ENCODE results near the gene ECHS1.

ECHS1 gene

DNA sequence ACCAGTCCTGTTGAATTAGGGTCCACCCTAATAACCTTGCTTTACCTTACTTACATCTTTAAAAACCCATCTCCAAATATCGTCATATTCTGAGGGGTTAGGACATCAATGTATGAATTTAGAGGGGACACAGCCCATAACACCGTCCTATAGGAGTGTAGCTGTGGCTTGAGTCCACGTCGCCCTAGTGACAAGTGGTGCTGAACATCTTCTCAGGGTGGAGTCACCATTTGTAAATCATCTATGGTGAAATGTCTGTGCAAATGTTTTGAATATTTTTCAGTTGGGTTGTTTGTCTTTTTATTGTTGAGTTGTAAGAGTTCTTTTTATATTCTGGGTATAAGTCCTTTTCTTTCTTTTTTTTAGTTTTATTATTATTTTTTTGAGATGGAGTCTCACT is 31.2 kb downstream of the ECHS1 start:
- DNase-seq (ENCODE audit: low spot score), result no peak

DNA sequence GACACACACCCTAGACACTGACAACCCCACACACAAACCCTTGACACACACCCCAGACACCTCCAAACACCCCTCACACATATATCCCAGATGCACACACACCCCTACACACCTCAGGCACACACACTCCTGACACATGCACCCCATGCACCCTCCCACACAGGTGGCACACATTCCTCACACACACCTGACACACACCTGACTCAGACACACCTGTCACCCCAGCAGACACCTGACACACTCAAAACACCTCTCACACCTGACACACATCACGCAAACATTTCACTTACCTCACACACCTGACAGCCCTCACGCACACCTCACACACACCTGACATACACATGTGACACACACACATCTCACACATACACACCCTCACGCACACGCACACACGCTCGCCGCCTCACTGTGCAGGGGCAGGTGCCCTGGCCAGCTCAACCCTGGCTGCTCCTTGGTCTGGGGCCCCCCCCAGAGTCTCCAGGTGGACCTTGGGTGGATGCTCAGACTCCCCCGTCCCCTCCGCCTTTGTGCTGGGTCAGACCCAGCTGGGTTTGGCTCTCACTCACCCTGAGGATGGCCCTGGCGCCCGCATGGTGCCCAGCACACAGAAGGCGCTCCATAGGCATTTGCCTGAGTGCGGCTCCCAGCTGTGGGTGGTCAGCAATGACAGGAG is 33.3 kb downstream of the ECHS1 start:
- DNase-seq (ENCODE audit: low spot score), result no peak

DNA sequence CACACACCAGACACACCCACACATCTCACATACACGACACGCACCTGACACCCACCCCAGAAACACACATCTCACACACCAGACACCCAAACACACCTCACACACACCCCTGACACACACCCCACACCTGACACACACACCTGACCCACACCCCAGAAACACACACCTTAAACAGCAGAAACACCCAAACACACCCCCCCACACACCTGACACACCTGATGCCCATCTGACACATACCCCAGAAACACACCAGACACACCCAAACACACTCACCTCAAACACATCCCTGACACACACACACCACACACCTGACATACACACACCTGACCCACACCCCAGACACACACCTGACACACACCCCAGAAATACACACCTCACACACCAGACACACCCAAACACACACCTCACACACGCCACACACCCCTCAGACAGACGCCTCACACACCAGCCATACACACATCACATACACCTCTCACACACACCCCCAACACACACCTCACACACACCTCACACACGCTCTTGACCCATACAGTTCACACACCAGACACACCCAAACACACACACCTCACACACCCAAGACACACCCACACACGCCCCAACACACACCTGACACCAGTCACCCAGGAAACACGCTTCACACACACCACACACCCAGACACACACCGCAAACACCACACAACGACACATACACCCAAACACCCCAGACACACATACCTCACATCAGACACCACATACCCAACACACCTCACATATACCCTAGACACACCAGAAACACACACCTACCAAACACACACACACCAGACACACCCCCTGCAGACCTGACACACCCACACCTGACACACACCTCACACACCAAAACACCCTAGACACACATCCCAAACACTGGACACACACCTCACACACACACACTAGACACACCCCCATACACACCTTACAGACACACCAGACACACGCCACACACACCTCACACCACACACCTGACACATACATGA is 34.8 kb downstream of the ECHS1 start:
- DNase-seq (ENCODE audit: low spot score), result no peak

DNA sequence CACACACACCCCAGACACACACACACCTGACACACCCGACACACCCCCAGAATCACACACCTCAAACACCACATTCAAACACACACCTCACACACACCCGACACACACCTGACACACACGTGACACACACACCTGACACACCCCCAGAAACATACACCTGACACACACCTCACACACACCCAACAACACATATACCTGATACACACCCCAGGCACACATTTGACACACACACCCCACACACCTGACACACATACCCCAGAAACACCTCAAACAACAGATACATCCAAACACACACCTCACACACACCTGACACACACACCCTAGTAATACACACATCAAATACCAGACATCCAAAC is 35.8 kb downstream of the ECHS1 start:
- DNase-seq (ENCODE audit: low spot score), result no peak

DNA sequence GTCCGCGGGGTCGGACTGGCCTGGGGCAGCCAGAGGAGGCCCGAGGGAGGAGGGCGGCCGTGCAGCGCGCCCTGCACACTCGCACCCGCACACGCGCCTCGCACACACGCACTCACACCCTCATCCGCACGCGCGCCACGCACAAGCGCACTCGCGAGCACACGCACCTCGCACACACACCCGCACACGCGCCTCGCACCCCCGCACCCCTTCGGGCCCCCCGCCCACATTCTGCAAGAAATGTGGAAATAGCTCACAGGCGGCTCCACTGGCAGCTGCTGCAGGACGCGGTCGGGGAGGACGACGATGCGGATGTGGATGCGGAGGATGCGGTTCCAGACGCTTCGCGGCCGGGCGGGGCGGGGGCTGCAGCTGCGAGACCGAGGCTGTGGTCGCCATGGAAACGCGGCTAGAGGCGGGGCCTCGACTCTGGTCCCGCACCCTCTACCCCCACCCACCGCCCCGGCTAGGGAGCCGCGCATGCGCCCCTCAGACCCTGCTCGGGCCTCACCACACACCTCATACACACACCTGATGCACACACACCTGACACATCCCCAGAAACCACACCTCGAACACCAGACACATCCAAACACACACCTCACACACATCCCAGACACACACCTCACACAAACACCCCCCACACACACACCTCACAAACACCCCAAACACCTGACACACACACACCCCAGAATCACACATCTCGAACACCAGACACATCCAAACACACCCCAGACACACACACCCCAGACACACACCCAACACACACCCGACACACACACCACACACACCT is 36.4 kb downstream of the ECHS1 start, which contains the start of gene CALY:
Gene CALY, minus strand, starts transcription at position 320 of the 793 bp plus-strand sequence. CDS start 7,907 bp downstream, outside the sequence.
- DNase-seq (ENCODE audit: low spot score), result no peak

DNA sequence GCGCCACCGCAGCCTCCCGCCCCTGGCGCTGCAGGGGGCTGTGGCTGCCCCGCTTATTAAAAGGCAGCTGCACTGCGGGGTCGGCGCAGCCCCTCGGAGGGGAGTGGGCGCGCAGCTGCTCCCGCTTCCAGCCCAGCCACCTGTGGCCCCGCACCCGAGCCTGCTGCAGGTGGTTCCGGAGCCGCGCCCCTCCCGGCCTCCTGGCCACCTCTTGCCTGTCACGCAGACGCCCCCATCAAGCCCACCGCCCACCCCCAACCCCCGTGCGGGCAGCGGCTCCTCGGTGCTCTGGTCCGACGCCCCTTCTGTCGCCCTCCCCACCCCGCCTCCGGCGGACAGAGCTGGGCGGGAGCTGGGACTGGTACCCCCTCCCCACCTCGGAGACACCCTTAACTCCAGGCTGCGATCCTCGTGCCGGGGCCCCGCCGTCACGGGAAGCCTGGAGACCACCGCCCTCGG is 37.0 kb downstream of the ECHS1 start:
- DNase-seq (ENCODE audit: low spot score), result no peak

DNA sequence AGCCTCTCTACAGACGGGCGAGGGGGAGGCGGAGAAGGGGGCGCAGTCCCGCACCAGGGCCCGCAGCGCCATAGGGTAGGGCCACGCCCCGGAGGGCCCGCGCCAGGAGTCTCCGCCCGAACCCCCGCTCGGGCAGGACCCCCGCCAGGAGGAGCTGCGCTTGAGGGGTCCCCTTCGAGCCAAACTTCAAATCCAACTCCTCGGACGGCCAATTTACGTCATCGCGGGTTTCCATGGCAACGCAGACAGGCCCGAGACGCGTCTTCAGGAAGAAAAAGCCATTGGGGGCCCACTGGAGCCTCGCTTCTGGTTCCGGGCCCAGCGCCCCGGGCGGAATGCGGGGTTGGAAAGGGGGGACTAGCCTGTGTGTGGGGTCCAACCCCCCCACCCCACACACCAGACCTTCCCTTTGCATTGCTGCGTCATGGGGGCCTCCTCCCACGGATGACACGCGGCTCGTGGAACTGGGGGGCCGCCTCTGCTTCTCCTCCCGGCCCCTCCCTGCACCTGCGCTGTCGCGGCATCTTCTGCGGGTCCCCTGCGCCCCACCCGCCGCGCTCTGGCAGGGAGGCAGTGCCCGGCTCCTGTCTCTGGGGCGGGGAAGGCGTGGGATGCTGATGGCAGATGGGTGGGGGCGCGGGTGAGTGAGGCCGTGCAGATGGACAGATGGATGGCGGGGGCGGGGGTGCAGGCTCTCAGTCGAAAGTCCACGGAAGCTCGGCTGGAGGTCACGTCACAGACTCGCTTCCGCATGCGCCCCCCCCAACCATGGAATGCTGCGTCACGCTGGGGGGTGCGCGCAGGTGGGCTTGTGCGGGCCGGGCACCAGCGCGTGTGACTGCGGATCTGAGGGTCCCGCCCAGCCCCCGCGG is 37.7 kb downstream of the ECHS1 start:
- DNase-seq (ENCODE audit: low spot score), result no peak

DNA sequence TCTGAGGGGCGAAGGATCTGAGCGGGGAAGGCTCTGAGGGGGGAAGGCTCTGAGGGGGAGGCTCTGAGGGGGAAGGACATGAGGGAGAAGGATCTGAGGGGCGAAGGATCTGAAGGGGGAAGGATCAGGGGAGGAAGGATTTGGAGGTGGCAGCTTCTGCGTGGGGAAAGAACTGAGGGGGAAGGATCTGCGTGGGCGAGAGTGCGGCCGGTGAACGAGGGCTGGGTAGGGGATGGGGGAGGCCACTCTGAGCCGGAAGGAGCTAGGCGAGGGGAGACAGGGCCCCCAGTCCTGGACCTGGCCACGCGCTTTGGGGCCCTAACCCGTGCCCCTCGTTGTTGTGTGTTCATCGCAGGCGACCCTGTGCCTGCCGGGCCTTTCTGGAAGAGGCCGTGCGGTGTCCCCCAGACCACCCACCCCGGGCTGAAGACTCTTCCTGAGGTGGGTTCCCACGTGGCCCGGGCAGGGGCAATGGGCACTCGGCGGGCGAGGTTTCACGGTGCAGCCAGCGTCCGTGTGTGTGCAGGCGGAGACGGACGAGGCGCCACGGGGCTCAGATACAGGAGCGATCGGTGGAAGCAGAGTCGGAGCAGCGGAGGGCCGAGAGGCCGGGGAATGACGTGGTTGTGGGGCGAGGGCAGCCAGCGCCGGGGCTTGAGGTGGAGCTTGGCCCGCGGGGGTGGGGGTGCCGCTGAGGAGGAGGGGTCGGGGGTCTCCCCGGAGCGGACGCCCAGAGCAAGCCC is 38.5 kb downstream of the ECHS1 start:
- DNase-seq (ENCODE audit: low spot score), result no peak

DNA sequence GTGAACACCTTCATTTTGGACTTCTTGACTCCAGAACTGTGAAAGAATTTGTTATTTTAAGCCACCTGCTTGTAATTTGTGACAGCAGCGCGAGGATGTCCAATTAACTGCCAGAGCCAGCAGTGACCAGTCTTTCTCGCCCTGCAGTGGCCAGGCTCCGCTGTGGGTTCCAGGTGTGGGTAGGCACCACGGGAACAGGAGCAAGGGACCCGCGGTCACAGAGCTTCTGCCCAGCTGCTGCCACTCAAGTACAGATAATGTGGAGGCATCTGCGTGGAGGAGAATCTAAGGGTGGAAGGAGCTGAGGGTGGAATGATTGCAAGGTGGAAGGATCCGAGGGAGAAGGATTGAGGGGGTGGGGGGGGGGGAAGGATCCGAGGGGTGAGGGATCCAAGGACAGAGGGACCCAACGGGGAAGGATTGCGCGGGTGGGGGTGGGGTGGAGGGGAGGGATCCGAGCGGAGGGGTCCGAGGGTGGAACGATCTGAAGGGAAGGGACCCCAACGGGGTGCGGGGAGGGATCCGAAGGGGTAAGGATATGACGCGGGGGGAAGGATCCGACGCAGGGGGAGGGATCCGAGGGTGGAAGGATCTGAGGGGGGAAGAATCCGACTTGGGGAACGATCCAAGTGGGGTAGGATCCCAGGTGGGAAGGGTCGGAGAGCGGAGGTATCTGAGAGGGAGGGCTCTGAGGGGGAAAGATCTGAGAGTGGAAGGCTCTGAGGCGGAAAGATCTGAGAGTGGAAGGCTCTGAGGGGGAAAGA is 40.0 kb downstream of the ECHS1 start:
- no peak for DNase-seq (ENCODE audit: low spot score)

DNA sequence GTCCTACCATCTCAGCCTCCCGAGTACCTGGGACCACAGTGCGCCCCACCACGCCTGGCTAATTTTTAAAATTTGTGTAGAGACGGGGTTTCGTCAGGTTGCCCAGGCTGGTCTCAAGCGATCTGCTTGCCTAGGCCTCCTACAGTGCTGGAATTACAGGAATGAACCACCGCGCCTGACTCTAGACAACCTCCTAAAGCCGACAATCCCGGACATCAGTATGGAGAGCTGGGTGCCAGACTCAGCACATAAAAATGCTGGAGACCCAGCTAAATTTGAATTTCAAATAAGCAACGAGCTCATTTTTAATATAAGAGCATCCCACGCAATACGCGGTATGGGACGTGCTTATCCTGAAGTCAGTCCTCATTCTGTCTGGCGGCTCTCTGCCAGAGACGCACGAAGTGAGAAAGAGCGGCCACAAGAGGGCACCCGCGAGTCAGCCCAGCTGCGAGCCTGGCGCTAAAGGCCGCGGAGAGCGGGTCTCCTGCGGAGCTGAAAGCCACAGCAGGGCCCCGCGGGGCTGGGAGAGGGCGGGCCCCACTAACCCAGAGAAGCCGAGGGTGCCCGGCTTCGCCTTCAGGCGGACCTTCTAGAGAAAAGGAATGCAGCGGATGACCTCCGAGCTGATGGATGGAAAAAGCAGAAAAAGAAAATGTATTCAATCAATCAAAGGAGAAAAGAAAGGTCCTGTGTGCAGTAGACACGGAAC is 43.5 kb downstream of the ECHS1 start:
- peak; percentile 80 for DNase-seq (ENCODE audit: low spot score)

DNA sequence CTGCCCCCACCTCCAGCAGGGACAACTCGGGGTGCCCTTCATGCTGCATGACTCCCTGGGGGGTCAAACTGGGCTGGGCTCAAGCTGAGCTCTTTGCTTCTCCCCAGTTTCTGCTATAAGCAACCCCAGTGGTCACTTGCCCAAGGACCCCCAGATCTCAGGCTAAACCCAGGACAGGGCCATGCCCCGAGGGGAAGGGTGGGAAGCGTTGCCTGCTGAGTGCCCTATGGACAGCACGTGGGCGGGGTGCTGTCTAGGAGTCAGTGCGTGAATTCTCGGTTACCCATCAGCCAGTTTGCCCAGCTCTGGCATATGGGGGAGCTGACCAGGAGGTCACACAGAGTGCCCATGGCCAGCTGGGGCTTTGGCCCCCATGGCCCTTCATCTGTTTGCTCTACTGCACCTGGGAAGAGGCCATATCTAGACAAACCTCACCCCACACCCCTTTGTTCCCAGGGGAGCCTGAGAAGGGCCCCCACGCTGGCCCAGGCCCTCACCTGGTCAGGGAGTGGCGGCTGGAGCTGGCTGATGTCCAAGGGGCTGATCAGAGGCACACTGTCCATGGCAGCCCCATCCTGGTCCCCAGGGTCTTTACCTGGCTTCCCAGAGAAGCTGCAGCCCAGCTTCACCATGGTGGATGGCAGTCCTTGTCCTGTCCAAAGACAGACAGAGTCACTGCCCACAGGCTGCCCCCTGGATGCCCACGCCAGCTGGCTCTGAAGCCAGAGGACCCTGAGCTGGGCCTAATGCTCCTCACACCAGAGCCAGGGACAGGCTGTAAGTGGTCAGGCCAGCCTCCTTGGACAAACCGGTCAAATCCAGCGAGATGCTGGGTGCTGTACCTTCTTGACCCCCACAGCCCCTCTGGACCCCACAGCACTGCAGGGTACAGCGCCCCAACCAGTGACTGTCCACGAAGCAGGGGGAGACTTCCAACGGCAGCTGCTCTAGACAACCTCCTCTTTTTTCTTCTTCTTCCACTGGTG is 44.5 kb downstream of the ECHS1 start:
- no peak for DNase-seq (ENCODE audit: low spot score)

DNA sequence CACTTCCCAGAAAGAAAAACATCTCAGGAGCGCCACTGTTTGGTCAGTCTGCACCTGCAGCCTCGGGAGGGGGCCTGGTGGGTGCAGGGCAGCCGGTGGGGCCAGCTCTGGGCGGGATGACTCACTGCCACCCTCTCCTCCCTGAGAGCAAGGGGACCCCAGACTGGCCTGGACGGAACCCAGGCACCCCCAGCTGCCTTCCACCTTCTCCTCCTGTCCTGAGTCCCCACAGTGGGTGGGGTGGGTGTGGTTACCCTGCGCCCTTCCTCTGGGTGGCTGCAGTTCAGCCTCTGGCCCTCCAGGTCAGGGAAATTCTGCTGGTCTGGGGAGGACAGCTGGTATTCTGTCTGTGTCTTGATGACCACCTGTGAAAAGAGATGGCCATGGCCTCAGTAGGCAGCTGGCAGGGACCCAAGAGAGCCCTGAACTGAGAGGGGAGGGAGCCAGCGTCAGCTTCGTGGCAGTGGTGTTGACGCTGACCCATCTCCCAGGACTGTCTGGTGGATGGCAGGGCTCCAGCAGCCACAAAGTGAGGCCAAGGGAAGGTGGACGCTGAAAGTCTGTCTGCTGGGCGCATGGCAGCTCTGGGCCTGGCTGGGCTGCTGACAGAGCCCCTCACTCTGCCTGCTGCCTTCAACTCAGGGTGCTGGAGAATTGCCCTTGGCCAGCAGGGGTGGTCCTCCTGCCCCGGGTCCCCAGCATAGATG is 45.4 kb downstream of the ECHS1 start:
- no peak for DNase-seq (ENCODE audit: low spot score)

DNA sequence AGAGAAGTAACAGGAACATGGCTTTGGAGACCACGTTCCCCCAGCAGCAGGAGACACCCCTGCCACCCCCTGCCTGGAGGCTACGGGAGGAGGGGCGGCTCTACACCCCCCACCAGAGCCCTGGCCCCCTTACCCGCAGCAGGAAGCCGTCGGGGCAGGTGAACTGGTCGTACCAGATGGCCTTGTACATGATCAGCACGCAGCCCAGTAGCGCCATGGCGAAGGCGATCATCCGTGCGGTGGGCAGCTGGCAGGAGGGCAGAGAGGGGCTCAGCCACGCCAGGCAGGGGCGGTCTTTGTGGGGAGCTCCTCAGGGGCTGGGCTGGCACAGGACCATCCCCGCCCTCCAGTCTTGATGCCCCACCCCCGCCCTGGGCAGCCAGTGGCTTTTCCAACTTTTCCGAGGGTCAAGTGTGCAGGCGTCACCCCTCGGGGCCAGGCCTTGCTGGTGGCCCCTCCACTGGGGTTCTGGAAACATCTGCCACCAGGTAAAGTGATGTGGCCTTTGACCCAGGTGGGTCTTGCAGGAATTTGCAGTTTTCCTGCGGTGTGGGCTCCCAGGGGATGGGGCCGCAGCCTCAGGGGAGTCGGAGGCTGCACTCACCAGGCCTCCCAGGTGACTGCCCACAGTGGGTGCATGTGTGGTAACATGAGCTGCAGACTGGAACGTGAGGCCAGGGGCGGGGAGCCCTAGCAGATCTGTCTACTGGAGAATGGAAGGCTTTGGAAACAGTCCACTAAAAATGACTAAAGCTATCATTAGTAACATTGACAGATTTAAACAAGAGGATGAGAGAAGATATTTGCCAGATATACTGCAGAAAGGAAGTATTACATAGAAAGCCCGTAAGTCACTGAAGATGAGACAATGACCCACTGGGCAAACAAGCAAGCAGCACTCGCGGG is 46.2 kb downstream of the ECHS1 start:
- no peak for DNase-seq (ENCODE audit: low spot score)

DNA sequence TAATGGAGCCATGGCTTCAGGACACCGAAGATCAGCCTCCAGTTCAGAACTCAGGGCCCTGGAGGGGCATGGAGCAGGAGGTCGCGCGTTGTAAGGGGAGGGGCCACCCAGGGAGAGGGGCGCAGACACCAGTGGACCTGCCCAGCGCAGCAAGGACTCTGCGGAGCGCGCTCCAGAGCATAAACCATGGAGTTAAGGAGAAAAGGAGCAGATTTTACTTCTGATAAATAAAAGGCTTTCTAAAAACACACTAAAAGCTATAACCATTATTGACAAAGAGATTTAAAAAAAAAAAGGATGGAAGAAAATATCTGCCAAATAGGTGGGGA is 47.0 kb downstream of the ECHS1 start:
- DNase-seq (ENCODE audit: low spot score), result no peak

DNA sequence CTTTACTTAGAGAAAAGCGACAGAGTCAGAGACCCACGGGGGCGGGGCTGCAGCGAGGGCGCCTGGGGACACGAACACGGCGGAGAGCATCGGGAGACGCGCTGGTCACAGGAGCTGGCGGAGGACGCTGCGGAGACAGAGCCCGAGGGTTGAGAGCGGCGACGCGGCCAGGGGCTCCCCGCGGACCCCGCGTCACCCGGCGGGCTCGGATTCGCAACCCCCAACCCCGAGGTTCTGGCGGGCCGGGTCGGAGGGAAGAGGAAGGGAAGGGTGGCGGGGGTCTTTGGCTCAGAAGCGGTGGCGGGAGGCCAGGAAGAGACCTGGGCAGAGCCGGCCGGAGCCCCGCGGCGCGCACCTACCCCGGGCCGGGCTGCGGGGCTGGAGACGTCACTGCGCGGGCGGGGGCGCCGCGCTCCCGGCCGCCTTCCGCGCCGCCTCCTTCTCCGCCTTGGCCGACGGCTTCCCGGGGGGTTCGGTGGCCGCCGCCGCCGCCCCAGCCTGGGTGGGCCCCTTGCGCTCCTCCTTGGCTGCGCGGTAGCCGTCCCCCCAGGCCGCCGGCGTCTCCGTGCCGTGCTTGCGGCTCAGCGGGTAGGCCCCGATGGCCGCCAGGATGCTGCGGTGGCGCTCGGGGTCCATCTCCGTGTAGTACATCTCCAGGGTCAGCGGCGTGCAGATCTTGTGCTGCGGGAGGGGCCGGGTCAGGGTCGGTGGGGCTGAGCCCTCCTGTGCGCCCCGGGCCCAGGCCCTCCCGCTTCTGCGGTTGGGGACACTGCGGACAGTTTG is 47.5 kb downstream of the ECHS1 start:
- DNase-seq (ENCODE audit: low spot score), result no peak

DNA sequence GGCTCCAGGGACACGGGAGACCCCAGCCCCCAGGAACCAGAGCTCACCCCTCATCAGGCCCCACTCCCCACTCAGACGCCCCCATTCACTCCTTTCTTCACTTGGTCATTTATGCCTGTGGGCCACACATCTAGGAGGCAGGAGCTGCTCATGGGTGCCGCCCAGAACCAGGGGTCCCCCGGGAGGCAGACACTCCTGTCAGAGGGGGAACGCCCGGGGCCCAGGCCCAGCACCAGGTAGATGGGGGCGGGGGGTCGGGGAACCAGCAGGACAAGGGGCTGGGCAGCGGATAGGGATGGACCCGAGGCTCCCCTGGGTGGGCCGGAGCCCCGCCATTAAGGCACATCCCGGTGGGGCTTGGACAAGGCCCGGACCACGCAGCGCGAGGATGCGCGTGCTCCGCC is 48.3 kb downstream of the ECHS1 start:
- no peak for DNase-seq (ENCODE audit: low spot score)
